Caco-2 (cell line): ENCODE data around the gene GMEB1. TPM values are rescaled to one million over a fixed set of nuclear protein-coding genes. Genes with fewer than 3 reads are reported as not detected.
"Not testable (repeated sequence)": the region's sequence is repeated elsewhere in the genome, so short reads cannot be mapped to it uniquely, and the experiment has no call there.

ENCODE experiments used
- BruUV-seq: library from RNA; stranded (reverse); fragments of 400-500 nt; replicated peaks from 2 replicates; lab custom pipeline; 2021; lab: Mats Ljungman, UMichigan
- CTCF ChIA-PET: fragments of 300-600 bp; sonication (Branson Sonifier 250); formaldehyde crosslinking; loops from one replicate; lab custom pipeline; 2022; ENCODE audit warnings: antibody characterized with exemption; lab: Charles Lee
- POLR2A ChIA-PET: fragments of 300-600 bp; sonication (Branson Sonifier 250); formaldehyde crosslinking; loops from one replicate; lab custom pipeline; 2022; ENCODE audit warnings: antibody characterized with exemption; lab: Charles Lee
- DNase-seq, 2 experiments: peaks; one replicate each; pipeline versions ENCODE4 v3.0.0 to v3.0.0-alpha.2; 2020 to 2022
- H3K27me3 ChIP-seq: replicated peaks from 2 replicates; pipeline ENCODE4 v1.6.0; 2011; ENCODE audit warnings: low read length; ENCODE audit not compliant: control insufficient read depth, insufficient read depth
- H3K36me3 ChIP-seq: 2 replicates; pipeline ENCODE4 v1.5.1; 2011; ENCODE audit warnings: low read length; ENCODE audit not compliant: control insufficient read depth, insufficient read depth
- H3K4me1 ChIP-seq: fragments of 250-450 bp; sonication (Bioruptor Pico); 2 replicates; pipeline ENCODE4 v1.5.1; 2020; ENCODE audit warnings: mild to moderate bottlenecking
- H3K4me3 ChIP-seq: 2 replicates; pipeline ENCODE4 v1.5.1; 2011; ENCODE audit warnings: low read depth, mild to moderate bottlenecking, control low read depth, low read length
- H3K9me3 ChIP-seq: fragments of 250-450 bp; sonication (Bioruptor Pico); 2 replicates; pipeline ENCODE4 v1.5.1; 2020; ENCODE audit warnings: mild to moderate bottlenecking, moderate library complexity
- H3K27ac Mint-ChIP-seq: one replicate; pipeline ENCODE4 v1.8.0; 2022; ENCODE audit warnings: mixed read lengths; ENCODE audit not compliant: unreplicated experiment
- H3K27me3 Mint-ChIP-seq: one replicate; pipeline ENCODE4 v1.8.0; 2022; ENCODE audit warnings: mixed read lengths; ENCODE audit not compliant: insufficient read depth, unreplicated experiment
- H3K36me3 Mint-ChIP-seq: one replicate; pipeline ENCODE4 v1.8.0; 2022; ENCODE audit warnings: mild to moderate bottlenecking, mixed read lengths; ENCODE audit not compliant: insufficient read depth, unreplicated experiment
- H3K4me1 Mint-ChIP-seq: one replicate; pipeline ENCODE4 v1.8.0; 2022; ENCODE audit warnings: low read depth, mixed read lengths; ENCODE audit not compliant: unreplicated experiment
- H3K4me3 Mint-ChIP-seq: one replicate; pipeline ENCODE4 v1.8.0; 2022; ENCODE audit warnings: mild to moderate bottlenecking, moderate library complexity, mixed read lengths; ENCODE audit not compliant: unreplicated experiment
- H3K9me3 Mint-ChIP-seq: one replicate; pipeline ENCODE4 v1.8.0; 2022; ENCODE audit warnings: mixed read lengths; ENCODE audit not compliant: unreplicated experiment
- intact Hi-C: fragments of 100-400 bp; cut with micrococcal nuclease; formaldehyde crosslinking; loops from one replicate; pipeline ENCODE4 v1.10.0; 2022; ENCODE audit not compliant: unreplicated experiment
- total RNA-seq: library from RNA; stranded (reverse); gene quantifications from 2 replicates; pipeline ENCODE4 v1.2.3, GENCODE V29; 2022
- TF ChIP-seq, protein P1 (sequence below), 2 experiments: fragments of 200-600 bp in 1 of 2; IDR thresholded peaks; 1 replicate in 1 of 2; 2 replicates in 1 of 2; pipeline versions ENCODE4 v1.5.1 to v1.8.0; 2011 to 2022; ENCODE audit warnings: antibody characterized with exemption in 1 of 2, control low read depth in 1 of 2, inconsistent platforms in 1 of 2, low read depth in 1 of 2, low read length in 1 of 2, mild to moderate bottlenecking in 1 of 2, moderate library complexity in 1 of 2; ENCODE audit not compliant: insufficient read depth in 1 of 2, severe bottlenecking in 1 of 2, unreplicated experiment in 1 of 2

GMEB1 gene
- total RNA-seq, 1 experiment from 2014 or later, result 5.2 TPM

DNA sequence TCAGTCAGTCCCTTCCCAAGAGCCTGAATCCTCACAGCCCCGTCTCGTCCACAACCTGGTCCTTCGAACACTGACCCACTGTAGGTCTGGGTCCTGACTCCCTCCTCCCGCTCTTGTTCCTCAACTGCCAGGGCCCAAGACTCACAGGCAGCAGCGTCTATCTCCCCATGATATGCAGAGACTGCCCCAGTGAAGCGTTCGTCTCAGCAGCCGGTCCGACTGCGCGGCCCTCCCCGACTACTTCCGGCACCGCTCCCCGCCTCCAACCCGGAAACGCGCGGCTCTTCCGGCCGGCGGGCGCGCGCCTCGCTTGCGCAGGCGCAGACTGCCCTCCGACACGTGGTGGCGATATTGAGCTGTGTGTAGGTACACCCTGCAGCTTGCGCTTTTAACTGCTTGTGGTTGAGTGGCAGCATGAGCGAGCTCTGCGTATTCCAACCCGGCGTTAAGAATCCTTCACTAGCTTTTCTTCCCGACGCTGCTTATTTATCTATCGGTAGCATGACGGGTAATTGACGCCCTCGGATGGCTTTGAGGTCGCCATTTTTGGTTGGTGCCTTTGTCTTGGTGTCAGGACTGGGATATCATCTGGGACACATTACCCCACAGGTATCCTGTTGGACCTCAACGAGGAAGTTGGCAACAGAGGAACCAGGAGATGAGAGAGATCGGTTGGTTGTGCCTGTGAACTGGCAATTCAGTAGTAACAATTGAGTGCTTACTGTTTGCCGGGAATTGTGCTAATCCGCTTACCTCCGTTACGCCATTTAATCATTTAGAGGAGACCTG, 25.5 kb upstream of the GMEB1 start, which contains the start of gene TAF12:
Gene TAF12 (minus strand): TSS at position 221 of the 789 bp plus-strand sequence. CDS start 20,986 bp downstream, outside the sequence.
- peak within 1 kb of the TSS; percentile 98 for H3K27ac Mint-ChIP-seq
- no peaks in the 10 kb centered on the region for H3K36me3 ChIP-seq
- H3K9me3 Mint-ChIP-seq, result no peaks in the 10 kb centered on the region
- intact Hi-C loops, result loop anchor here (5.0 kb wide), 1 partner anchor 114 kb away; no protein-coding TSS in a partner anchor
- DNase-seq, result peak; percentile 85 to 89
- no peaks in the 10 kb centered on the region for H3K27me3 ChIP-seq
- peaks cover 12% of the 10 kb centered on the region for H3K36me3 Mint-ChIP-seq
- H3K9me3 ChIP-seq, result no peaks in the 10 kb centered on the region
- TF ChIP-seq, protein P1, sequence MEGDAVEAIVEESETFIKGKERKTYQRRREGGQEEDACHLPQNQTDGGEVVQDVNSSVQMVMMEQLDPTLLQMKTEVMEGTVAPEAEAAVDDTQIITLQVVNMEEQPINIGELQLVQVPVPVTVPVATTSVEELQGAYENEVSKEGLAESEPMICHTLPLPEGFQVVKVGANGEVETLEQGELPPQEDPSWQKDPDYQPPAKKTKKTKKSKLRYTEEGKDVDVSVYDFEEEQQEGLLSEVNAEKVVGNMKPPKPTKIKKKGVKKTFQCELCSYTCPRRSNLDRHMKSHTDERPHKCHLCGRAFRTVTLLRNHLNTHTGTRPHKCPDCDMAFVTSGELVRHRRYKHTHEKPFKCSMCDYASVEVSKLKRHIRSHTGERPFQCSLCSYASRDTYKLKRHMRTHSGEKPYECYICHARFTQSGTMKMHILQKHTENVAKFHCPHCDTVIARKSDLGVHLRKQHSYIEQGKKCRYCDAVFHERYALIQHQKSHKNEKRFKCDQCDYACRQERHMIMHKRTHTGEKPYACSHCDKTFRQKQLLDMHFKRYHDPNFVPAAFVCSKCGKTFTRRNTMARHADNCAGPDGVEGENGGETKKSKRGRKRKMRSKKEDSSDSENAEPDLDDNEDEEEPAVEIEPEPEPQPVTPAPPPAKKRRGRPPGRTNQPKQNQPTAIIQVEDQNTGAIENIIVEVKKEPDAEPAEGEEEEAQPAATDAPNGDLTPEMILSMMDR (IDR thresholded peaks at IDR 0.05; ENCODE audit: insufficient read depth in 1 of 2, low read depth in 1 of 2, low read length in 1 of 2, severe bottlenecking in 1 of 2, unreplicated experiment in 1 of 2), result peak in 1 of 2 experiments; percentile 17
- no peaks in the 10 kb centered on the region for H3K27me3 Mint-ChIP-seq
- ChIA-PET CTCF (interaction anchor here (0.6 to 1.5 kb wide), 11 partner anchors 9 to 1278 kb away, joined by 3 to 17 read pairs (median 4); partner anchors contain the start of gene YTHDF2), POLR2A (interaction anchor here (0.6 to 1.8 kb wide), 34 partner anchors 10 to 548 kb away, joined by 3 to 54 read pairs (median 7); partner anchors contain the start of genes EPB41, GMEB1, MED18 and RCC1)
- H3K4me3 ChIP-seq, result peak within 1 kb of the TSS; percentile 58
- H3K4me3 Mint-ChIP-seq, result peak within 1 kb of the TSS; percentile 100
- BruUV-seq, result TSS peak; percentile 96
- 0 out of 2 replicates have a peak, but pooled peaks cover 6% of the 10 kb centered on the region for H3K4me1 ChIP-seq
- H3K4me1 Mint-ChIP-seq, result peaks cover 21% of the 10 kb centered on the region

DNA sequence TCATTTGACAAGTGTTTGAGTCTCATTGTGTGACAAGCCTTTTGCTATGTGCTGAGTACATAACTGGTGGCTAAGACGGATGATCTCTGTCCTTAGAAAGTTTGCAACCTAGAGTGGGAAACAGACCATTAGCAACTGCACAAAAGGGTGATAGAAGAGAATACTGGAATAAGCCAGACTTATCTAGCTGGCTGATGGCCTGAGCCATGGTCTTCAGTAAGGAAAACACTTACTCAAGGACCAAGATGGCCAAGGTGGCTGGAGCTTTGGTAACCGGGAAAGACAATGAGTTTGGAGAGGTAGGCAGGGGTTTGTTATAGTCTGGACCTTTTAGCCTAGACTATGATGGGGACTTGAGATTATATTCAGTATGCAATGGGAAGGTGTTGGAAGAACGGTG, 24.1 kb upstream of the GMEB1 start:
- Histone ChIP-seq H3K4me1 (peaks cover 9% of the 10 kb centered on the region; the same call in 1 of the 2 replicates), H3K27me3 (no peaks in the 10 kb centered on the region), H3K9me3 (no peaks in the 10 kb centered on the region), H3K4me3 (peak overlapping the region; percentile 40; the same call in 1 of the 2 replicates), H3K36me3 (no peaks in the 10 kb centered on the region)
- H3K4me1 Mint-ChIP-seq, result peaks cover 21% of the 10 kb centered on the region
- no TSS peak for BruUV-seq
- H3K27ac Mint-ChIP-seq, result peak overlapping the region; percentile 98
- intact Hi-C loops, result loop anchor here (5.0 kb wide), 1 partner anchor 113 kb away; no protein-coding TSS in a partner anchor
- ChIA-PET CTCF (no interaction called here), POLR2A (no interaction called here)
- no peaks in the 10 kb centered on the region for H3K9me3 Mint-ChIP-seq
- TF ChIP-seq, protein P1 (IDR thresholded peaks at IDR 0.05; ENCODE audit: insufficient read depth in 1 of 2, low read depth in 1 of 2, low read length in 1 of 2, severe bottlenecking in 1 of 2, unreplicated experiment in 1 of 2), result no peak
- no peak for DNase-seq
- peak overlapping the region; percentile 100 for H3K4me3 Mint-ChIP-seq
- no peaks in the 10 kb centered on the region for H3K27me3 Mint-ChIP-seq
- H3K36me3 Mint-ChIP-seq, result peaks cover 22% of the 10 kb centered on the region

DNA sequence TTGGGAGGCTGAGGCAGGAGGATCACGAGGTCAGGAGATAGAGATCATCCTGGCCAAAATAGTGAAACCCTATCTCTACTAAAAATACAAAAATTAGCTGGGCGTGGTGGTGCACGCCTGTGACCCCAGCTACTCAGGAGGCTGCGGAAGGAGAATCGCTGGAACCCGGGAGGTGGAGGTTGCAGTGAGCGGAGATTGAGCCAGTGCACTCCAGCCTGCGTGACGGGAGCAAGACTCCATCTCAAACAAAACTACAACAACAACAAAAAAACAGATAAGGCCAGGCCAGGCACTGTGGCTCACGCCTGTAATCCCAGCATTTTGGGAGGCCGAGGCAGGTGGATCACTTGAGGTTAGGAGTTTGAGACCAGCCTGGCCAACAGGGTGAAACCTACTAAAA, 23.2 kb upstream of the GMEB1 start:
- POLR2A ChIA-PET, result interaction anchor here (1.0 kb wide), 1 partner anchor 91 kb away, joined by 7 read pairs; the partner anchor contains the start of gene YTHDF2
- H3K36me3 ChIP-seq, H3K9me3 ChIP-seq, CTCF ChIA-PET, BruUV-seq, DNase-seq, H3K27ac Mint-ChIP-seq, H3K27me3 Mint-ChIP-seq, H3K27me3 ChIP-seq, H3K4me1 ChIP-seq, H3K4me3 Mint-ChIP-seq, H3K4me3 ChIP-seq, intact Hi-C loops, H3K9me3 Mint-ChIP-seq: not testable (repeated sequence)
- H3K36me3 Mint-ChIP-seq, result peaks cover 22% of the 10 kb centered on the region
- H3K4me1 Mint-ChIP-seq, result peaks cover 21% of the 10 kb centered on the region
